Measurements from ENCODE around the gene ADAMTS9. TPM values are rescaled to one million over a fixed set of nuclear protein-coding genes. Genes with fewer than 3 reads are reported as not detected.

The ADAMTS9 gene
- total RNA-seq, 1 experiment from 2014 or later = 0.46 TPM

- H3K9ac ChIP-seq (ENCODE audit: extremely low read depth, insufficient read length, low read length) = no peak overlapping the region
- no peak overlapping the region for H4K8ac ChIP-seq (replicated peaks; ENCODE audit: insufficient read length, low read depth, low read length)
- no peak overlapping the region for H4K91ac ChIP-seq (ENCODE audit: insufficient read length, low read depth, low read length)
- no peak overlapping the region for H3K4me2 ChIP-seq (ENCODE audit: insufficient read depth, insufficient read length, low read length)
- no peak overlapping the region for H2AK5ac ChIP-seq (ENCODE audit: insufficient read length, low read length)
- Mint-ChIP-seq H3K27ac (no peak overlapping the region), H3K4me3 (no peak overlapping the region), H3K36me3 (ENCODE audit: insufficient read depth in 1 of 3, low read depth in 3 of 3) (no peaks in the 10 kb centered on the region), H3K27me3 (ENCODE audit: low read depth) (no peaks in the 10 kb centered on the region; the same call in 1 of the 2 replicates), H3K4me1 (peaks cover 6 to 8% of the 10 kb centered on the region in 2 experiments), H3K9me3 (no peaks in the 10 kb centered on the region)
- no peak overlapping the region for H2AFZ ChIP-seq (ENCODE audit: low read length)
- H2BK15ac ChIP-seq (ENCODE audit: low read depth, low read length) = no peak overlapping the region
- no peaks in the 10 kb centered on the region for H3K79me2 ChIP-seq (ENCODE audit: insufficient read depth, low read length)
- no peak overlapping the region for H3T11ph ChIP-seq (ENCODE audit: low read length)
- H3K23me2 ChIP-seq (ENCODE audit: insufficient read length, low read depth, low read length, poor library complexity, severe bottlenecking) = no peaks in the 10 kb centered on the region
- no peak overlapping the region for H3K23ac ChIP-seq (ENCODE audit: insufficient read length, low read depth, low read length)
- no peak overlapping the region for H3K4ac ChIP-seq (ENCODE audit: low read depth, low read length)
- no peaks in the 10 kb centered on the region for H3K79me1 ChIP-seq (ENCODE audit: insufficient read depth, low read depth, low read length, poor library complexity, severe bottlenecking)
- H3K9me3 ChIP-seq (ENCODE audit: control insufficient read depth, low read depth, low read length) = no peaks in the 10 kb centered on the region
- TF ChIP-seq CTCF (conservative IDR thresholded peaks at IDR 0.05) = no peak
- no peak overlapping the region for H2BK5ac ChIP-seq (ENCODE audit: insufficient read length, low read length)
- H2BK120ac ChIP-seq (ENCODE audit: low read depth, low read length, poor library complexity, severe bottlenecking) = no peak overlapping the region
- DNase-seq = no peak
- no peak overlapping the region for H2BK20ac ChIP-seq (ENCODE audit: low read depth, low read length, poor library complexity, severe bottlenecking)
- no peaks in the 10 kb centered on the region for H4K20me1 ChIP-seq (ENCODE audit: control insufficient read depth, insufficient read depth, insufficient read length)
- no peak overlapping the region for H4K5ac ChIP-seq (ENCODE audit: insufficient read length, low read depth, low read length)
- H3K4me1 ChIP-seq (ENCODE audit: insufficient read depth, low read length) = no peaks in the 10 kb centered on the region
- H3K56ac ChIP-seq (ENCODE audit: insufficient read length, low read depth, low read length) = no peak overlapping the region
- no peak overlapping the region for H3K14ac ChIP-seq (ENCODE audit: insufficient read depth, low read length)
- no peak overlapping the region for H3K18ac ChIP-seq (ENCODE audit: insufficient read length, low read depth, low read length)
- no peak overlapping the region for H3K27ac ChIP-seq (ENCODE audit: insufficient read length, low read depth, low read length)
- no peaks in the 10 kb centered on the region for H3K27me3 ChIP-seq (ENCODE audit: insufficient read depth, low read length)
- no peak overlapping the region for H2BK12ac ChIP-seq (ENCODE audit: insufficient read length, low read depth, low read length)
- WGBS (ENCODE audit: extremely low coverage, insufficient read length, low lambda C conversion rate) = no CpG with 5 or more reads among the region's 9 CpGs
Observed at GRCh38 chr3:64715211-64715982, 27.6 kb upstream of the ADAMTS9 start.
